ENCODE measurements around the gene NPLOC4. TPM values are rescaled to one million over a fixed set of nuclear protein-coding genes. Genes with fewer than 3 reads are reported as not detected.

NPLOC4 gene
- total RNA-seq, 6 donors from 2014 or later = 59.9 to 373 (median 87.4) TPM

- Histone ChIP-seq H3K9me3 (no peaks in the 10 kb centered on the region), H3K4me3 (peak overlapping the region; percentile 45 to 66 (median 58)), H3K36me3 (no peaks in the 10 kb centered on the region), H3K27ac (peak overlapping the region; percentile 45 to 100 (median 68)), H3K27me3 (peaks cover 0 to 10% (median 3%) of the 10 kb centered on the region in 4 donors), H3K4me1 (peaks cover 39 to 59% (median 48%) of the 10 kb centered on the region in 4 donors)
- ATAC-seq (ENCODE audit: low FRiP score in 2 of 2) (peak; percentile 10 to 68), DNase-seq (peak; percentile 79 to 95)
- TF ChIP-seq POLR2AphosphoS5 (IDR thresholded peaks at IDR 0.05) (peak in 1 of 2 donors; percentile 28), EP300 (IDR thresholded peaks at IDR 0.05) (no peak), CTCF (IDR thresholded peaks at IDR 0.05) (peak; percentile 53 to 95 (median 87)), POLR2A (IDR thresholded peaks at IDR 0.05) (peak in 2 of 4 donors; percentile 17 to 38)
- 5 to 8% methylated on average over 17 to 34 of the region's 61 CpGs for WGBS, 2 donors
Measured at GRCh38 chr17:81519284-81520020, 117.5 kb downstream of the NPLOC4 start.

GRCh38 chr17:81518785-81519283 lies 118.1 kb downstream of the NPLOC4 start:
- H3K4me1 ChIP-seq = peaks cover 39 to 65% (median 54%) of the 10 kb centered on the region in 4 donors
- WGBS, 2 donors = 1 to 20% methylated on average over 2 to 16 of the region's 47 CpGs

GRCh38 chr17:81518113-81518784 lies 118.7 kb downstream of the NPLOC4 start:
- peaks cover 39 to 65% (median 57%) of the 10 kb centered on the region in 4 donors for H3K4me1 ChIP-seq
- ATAC-seq (ENCODE audit: low FRiP score in 2 of 2) (peak in 1 of 2 donors; percentile 17), DNase-seq (no peak)
- TF ChIP-seq EP300 (IDR thresholded peaks at IDR 0.05) = no peak
- no peak for TF ChIP-seq POLR2A (IDR thresholded peaks at IDR 0.05)
- TF ChIP-seq POLR2AphosphoS5 (IDR thresholded peaks at IDR 0.05) = no peak
- TF ChIP-seq CTCF (IDR thresholded peaks at IDR 0.05) = no peak
- WGBS, 2 donors = 46 to 92% methylated on average over 4 to 23 of the region's 24 CpGs
- no peaks in the 10 kb centered on the region for H3K9me3 ChIP-seq
- H3K36me3 ChIP-seq = no peaks in the 10 kb centered on the region
- peak overlapping the region in 3 of 4 donors; percentile 61 to 100 (median 75) for H3K27ac ChIP-seq
- H3K27me3 ChIP-seq = no peaks in the 10 kb centered on the region
- H3K4me3 ChIP-seq = peak overlapping the region in 3 of 4 donors; percentile 51 to 66 (median 65)

More at GRCh38 chr17:81518785-81519283, 118.1 kb downstream of the NPLOC4 start:
- Histone ChIP-seq H3K27ac (peak overlapping the region; percentile 45 to 100 (median 68)), H3K36me3 (no peaks in the 10 kb centered on the region), H3K27me3 (peaks cover 0 to 4% (median 2%) of the 10 kb centered on the region in 4 donors), H3K4me3 (peak overlapping the region; percentile 45 to 66 (median 58)), H3K9me3 (no peaks in the 10 kb centered on the region)
- ATAC-seq (ENCODE audit: low FRiP score in 2 of 2) (peak; percentile 34 to 35), DNase-seq (peak; percentile 70 to 93)
- TF ChIP-seq CTCF (IDR thresholded peaks at IDR 0.05) (no peak), POLR2AphosphoS5 (IDR thresholded peaks at IDR 0.05) (no peak), POLR2A (IDR thresholded peaks at IDR 0.05) (peak in 1 of 4 donors; percentile 36)

GRCh38 chr17:81517339-81518112 lies 119.4 kb downstream of the NPLOC4 start:
- peak overlapping the region in 2 of 4 donors; percentile 65 to 92 for H3K4me3 ChIP-seq
- DNase-seq (peak in 1 of 2 donors; percentile 53), ATAC-seq (ENCODE audit: low FRiP score in 2 of 2) (no peak)
- H3K9me3 ChIP-seq = no peaks in the 10 kb centered on the region
- WGBS, 2 donors = 70 to 76% methylated on average over 10 to 22 of the region's 24 CpGs
- peaks cover 39 to 67% (median 57%) of the 10 kb centered on the region in 4 donors for H3K4me1 ChIP-seq
- TF ChIP-seq CTCF (IDR thresholded peaks at IDR 0.05) (no peak), POLR2AphosphoS5 (IDR thresholded peaks at IDR 0.05) (no peak), EP300 (IDR thresholded peaks at IDR 0.05) (no peak), POLR2A (IDR thresholded peaks at IDR 0.05) (no peak)
- no peaks in the 10 kb centered on the region for H3K36me3 ChIP-seq
- no peaks in the 10 kb centered on the region for H3K27me3 ChIP-seq
- H3K27ac ChIP-seq = peak overlapping the region in 3 of 4 donors; percentile 98 to 100 (median 100)
